Muscle of leg (tissue), 11 donors: Measurements from ENCODE around the gene NDUFV3. TPM values are rescaled to one million over a fixed set of nuclear protein-coding genes. Genes with fewer than 3 reads are reported as not detected.

Experiments
- DNase-seq: peaks from one replicate; pipeline ENCODE4 v3.0.0; 2013
- H3K27ac ChIP-seq: one replicate; pipeline ENCODE4 v1.5.1; 2013; ENCODE audit warnings: mild to moderate bottlenecking, low read length, control low read depth
- H3K27me3 ChIP-seq: one replicate; pipeline ENCODE4 v1.6.1; 2013; ENCODE audit warnings: low read length; ENCODE audit not compliant: control insufficient read depth, insufficient read depth
- H3K36me3 ChIP-seq: one replicate; pipeline ENCODE4 v1.6.1; 2013; ENCODE audit warnings: low read length; ENCODE audit not compliant: control insufficient read depth, insufficient read depth
- H3K4me1 ChIP-seq: one replicate; pipeline ENCODE4 v1.6.1; 2013; ENCODE audit warnings: low read length; ENCODE audit not compliant: control insufficient read depth, insufficient read depth
- H3K4me3 ChIP-seq: one replicate; pipeline ENCODE4 v1.5.1; 2013; ENCODE audit warnings: low read length, control low read depth
- H3K9me3 ChIP-seq: replicated peaks from 2 replicates; pipeline ENCODE4 v1.6.1; 2013; ENCODE audit warnings: low read depth, low read length; ENCODE audit not compliant: control insufficient read depth
- WGBS: methylation state at CpG from one replicate; pipeline ENCODE4 v1.1.5; 2013; ENCODE audit warnings: missing lambda C conversion rate; ENCODE audit not compliant: insufficient coverage; 5-methylcytosine and 5-hydroxymethylcytosine counted together
- polyA plus RNA-seq, 8 donors: library from polyadenylated mRNA; unstranded; fragments of 120-200 nt; gene quantifications; one replicate each; pipeline versions ENCODE4 v1.2.1 to v1.2.3, GENCODE V29; 2013; ENCODE audit warnings: inconsistent platforms in 1 of 8, low replicate concordance in 1 of 8; ENCODE audit not compliant: insufficient read length in 8 of 8, insufficient read depth in 1 of 8
- total RNA-seq: library from RNA; stranded (reverse); fragments of 120-200 nt; gene quantifications from one replicate; pipeline ENCODE4 v1.2.4, GENCODE V29; 2013

The NDUFV3 gene
- total and polyA plus RNA-seq, 9 donors = 22.8 to 35.5 (median 32.9) TPM

DNA sequence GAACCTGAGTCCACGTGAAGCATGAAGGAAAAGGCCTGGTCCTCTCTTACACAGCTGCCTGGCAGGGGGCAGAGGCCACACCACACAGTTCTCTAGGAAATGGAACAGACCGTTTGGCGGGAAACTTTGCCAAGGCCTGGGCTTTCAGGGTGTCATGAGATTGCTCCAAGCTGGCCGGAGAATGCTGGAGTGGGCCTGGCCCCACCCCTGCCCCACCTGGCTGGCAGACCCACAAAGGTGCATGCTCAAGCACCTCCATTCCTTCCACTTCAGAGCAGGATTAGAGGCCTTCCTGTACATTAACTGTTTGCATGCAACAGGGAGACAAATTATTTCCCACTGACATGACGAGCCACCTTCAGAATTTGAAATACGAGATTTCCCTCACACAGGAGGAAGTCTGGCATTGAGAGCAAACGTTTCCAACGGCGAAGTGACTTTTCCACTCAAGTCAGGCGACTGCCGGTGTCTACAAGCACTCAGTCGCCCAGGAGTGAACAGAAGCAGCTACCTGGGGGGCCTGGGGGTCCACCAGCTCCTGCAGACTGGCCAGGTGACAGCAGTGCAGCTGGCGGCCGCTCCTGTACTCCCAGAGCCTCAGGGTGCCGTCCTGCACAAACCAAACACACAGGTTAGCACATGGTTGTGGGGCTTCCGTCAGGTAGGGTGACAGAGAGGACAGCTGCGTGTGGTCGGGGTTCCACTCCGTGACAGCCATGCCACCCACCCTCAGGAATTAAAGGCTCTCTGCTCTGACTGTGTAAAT is 37.8 kb upstream of the NDUFV3 start:
- no peak overlapping the region for H3K27ac ChIP-seq
- 85% methylated on average over 17 of the region's 19 CpGs for WGBS

DNA sequence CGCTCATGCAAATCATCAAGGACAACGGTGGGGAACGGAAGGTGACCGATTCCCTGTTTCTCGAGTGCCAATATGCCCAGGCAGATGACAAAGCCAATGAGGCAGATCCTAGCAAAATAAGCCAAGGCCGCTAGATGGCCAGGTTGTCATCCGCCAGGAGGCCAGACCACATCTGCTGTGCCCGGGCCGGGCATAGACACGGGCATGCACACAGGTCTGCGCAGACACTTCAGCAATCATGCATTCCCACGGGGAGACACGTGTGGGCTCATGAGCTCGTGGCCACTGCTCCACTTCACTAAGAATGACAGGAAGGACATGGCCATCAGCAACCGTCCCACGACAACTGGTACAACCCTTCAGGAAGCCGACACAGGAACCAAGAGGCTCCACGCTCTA is 37.2 kb upstream of the NDUFV3 start:
- peaks cover 92% of the 10 kb centered on the region for H3K36me3 ChIP-seq
- no peak overlapping the region for H3K4me3 ChIP-seq
- no peaks in the 10 kb centered on the region for H3K4me1 ChIP-seq
- no peak for DNase-seq
- no peak overlapping the region for H3K27ac ChIP-seq
- H3K9me3 ChIP-seq = no peaks in the 10 kb centered on the region
- H3K27me3 ChIP-seq = no peaks in the 10 kb centered on the region
- WGBS = 91% methylated on average over 14 of the region's 18 CpGs

More for the DNA sequence above, 37.8 kb upstream of the NDUFV3 start:
- DNase-seq = no peak
- Histone ChIP-seq H3K4me3 (no peak overlapping the region), H3K27me3 (no peaks in the 10 kb centered on the region), H3K36me3 (peaks cover 92% of the 10 kb centered on the region), H3K4me1 (no peaks in the 10 kb centered on the region), H3K9me3 (no peaks in the 10 kb centered on the region)

DNA sequence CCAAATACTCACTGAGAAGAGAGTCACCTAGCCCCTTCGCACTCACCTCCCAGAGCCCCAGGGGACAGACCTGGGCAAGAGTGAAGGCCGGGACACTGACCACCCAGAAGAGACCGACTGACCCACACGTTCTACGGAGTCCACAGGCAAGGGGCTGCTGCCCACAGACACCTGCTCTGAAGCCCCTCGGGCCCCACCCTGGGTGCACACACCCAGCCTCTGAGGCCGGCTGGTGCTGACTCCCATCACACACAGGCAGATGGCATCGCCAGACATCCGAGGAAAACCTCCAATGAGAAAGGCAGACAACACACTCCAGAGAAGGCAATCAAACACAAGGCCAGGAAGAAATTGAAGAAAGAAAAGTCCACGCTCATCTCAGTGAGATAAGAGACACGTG is 35.9 kb upstream of the NDUFV3 start:
- H3K27ac ChIP-seq = no peak overlapping the region
- 91% methylated on average over 7 of the region's 11 CpGs for WGBS
- no peaks in the 10 kb centered on the region for H3K27me3 ChIP-seq
- H3K4me3 ChIP-seq = no peak overlapping the region
- peaks cover 85% of the 10 kb centered on the region for H3K36me3 ChIP-seq
- H3K4me1 ChIP-seq = no peaks in the 10 kb centered on the region
- H3K9me3 ChIP-seq = no peaks in the 10 kb centered on the region
- no peak for DNase-seq

DNA sequence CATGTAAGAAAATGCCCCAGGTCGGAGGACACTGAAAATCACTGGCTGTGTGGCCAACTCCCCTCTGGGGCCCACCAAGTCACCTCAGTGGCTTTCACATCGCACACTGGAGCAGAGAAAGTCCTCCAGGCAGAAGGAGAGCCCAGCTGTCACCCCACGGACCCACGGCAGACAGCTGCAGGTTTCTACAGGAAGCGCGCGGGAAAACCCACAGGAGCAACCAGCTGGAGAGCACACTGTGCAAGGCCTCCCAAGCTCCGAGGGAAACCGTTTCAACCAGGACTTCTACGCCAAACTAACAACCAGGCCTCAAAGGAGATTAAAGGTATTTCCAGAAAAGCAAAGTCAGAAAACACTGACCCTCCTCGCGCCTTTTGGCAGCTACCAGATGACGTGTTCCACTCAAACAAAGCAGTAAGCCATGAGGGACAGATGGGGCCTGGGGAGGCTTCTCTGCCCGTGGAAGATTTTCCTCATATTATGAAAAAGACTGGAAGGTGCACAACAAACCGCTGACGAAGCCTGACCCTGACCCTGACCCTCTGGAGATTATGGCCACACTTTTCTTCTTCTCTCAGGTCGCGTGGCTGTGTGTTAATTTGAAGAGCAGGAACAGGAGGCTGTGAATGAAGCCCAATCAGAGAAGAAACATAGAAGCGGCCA is 34.8 kb upstream of the NDUFV3 start:
- Histone ChIP-seq H3K4me3 (no peak overlapping the region), H3K36me3 (peaks cover 87% of the 10 kb centered on the region), H3K4me1 (no peaks in the 10 kb centered on the region), H3K27me3 (no peaks in the 10 kb centered on the region), H3K9me3 (no peaks in the 10 kb centered on the region), H3K27ac (no peak overlapping the region)
- WGBS = 46% methylated on average over 11 of the region's 19 CpGs
- DNase-seq = peak; percentile 44

DNA sequence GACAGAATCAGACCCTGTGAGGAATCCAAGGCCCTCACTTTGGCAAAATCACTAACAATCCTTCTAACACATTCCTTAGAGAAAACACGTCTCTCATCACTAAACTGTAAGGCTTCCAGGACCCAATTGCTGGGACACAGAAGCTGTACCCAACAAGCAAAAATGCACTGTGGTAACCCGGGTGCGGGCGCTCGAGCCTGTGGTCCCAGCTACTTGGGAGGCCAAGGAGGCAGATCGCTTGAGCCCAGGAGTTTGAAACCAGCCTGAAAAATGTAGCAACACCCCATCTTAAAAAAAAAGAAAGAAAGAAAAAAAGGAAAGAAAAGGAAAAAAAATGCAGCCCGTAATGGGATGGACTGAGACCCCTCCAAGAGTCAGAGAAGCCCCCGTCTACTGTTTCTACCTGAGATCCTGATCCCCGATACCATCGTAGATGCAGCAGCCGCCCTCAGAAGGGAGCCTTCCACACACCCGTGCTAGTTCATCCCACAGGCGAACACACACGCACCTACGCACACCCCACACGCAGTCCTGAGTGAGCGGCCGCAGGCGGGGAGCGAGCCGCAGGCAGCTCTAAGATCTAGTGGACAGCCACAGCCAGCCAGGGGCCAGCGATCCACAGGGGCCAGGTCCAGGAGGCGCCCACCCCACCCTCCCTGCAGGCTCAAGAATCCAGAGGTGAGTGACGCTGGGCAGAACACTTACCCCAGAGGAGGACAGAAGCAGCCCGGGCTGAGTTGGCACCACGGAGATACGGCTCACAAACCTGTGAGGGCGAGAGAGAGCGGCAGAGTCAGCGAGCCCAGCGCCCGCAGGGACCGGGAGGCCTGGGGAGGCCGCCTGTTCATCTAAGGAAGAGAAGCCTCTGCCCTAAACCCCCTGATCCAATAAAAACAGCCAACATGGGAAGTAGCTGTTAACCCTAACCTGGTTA is 33.9 kb upstream of the NDUFV3 start:
- no peak for DNase-seq
- Histone ChIP-seq H3K27me3 (no peaks in the 10 kb centered on the region), H3K27ac (no peak overlapping the region), H3K9me3 (no peaks in the 10 kb centered on the region), H3K4me1 (peaks cover 2% of the 10 kb centered on the region), H3K36me3 (peaks cover 84% of the 10 kb centered on the region), H3K4me3 (no peak overlapping the region)
- 94% methylated on average over 26 of the region's 34 CpGs for WGBS

DNA sequence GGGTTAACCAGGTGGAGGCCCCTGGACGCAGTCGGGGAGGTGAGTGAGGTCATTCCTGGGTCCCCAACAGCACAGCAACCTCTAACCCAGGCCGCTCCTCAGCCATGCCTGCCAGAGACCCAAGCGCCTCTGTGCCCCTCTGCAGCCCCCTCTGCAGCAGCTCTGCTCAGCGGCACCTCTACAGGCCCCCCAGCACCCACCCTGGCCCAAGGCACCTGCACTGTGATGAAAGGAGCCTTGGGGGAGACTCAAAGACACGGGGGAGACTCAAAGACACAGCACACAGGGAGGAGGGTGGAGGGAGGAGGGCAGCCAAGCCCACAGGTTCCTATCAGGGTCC is 33.2 kb upstream of the NDUFV3 start:
- Histone ChIP-seq H3K27me3 (no peaks in the 10 kb centered on the region), H3K4me1 (peaks cover 6% of the 10 kb centered on the region), H3K4me3 (no peak overlapping the region), H3K36me3 (peaks cover 80% of the 10 kb centered on the region), H3K9me3 (no peaks in the 10 kb centered on the region), H3K27ac (no peak overlapping the region)
- 85% methylated on average over 4 of the region's 6 CpGs for WGBS
- DNase-seq = no peak

DNA sequence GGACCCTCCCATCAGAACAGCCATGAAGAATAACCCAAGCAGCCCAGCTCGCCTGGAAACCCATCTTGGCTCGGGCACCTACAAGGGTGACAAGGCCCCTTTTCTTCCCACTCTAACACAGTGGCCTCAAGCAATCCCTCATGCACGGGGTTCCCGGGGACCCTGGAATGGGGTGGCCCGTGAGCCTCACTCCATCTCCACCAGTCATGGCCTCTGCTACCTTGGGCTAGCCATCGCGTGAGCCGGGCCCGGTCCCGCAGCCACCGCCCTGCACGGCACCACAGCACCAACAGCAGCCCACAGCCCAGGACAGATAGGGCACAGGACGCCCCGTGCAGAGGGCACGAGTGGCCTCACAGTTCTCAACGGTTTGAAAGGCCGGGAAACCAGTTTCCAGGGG is 32.8 kb upstream of the NDUFV3 start:
- no peaks in the 10 kb centered on the region for H3K27me3 ChIP-seq
- 95% methylated on average over 17 of the region's 17 CpGs for WGBS
- no peak overlapping the region for H3K4me3 ChIP-seq
- H3K36me3 ChIP-seq = peaks cover 75% of the 10 kb centered on the region
- H3K27ac ChIP-seq = no peak overlapping the region
- no peaks in the 10 kb centered on the region for H3K9me3 ChIP-seq
- peaks cover 9% of the 10 kb centered on the region for H3K4me1 ChIP-seq
- no peak for DNase-seq

DNA sequence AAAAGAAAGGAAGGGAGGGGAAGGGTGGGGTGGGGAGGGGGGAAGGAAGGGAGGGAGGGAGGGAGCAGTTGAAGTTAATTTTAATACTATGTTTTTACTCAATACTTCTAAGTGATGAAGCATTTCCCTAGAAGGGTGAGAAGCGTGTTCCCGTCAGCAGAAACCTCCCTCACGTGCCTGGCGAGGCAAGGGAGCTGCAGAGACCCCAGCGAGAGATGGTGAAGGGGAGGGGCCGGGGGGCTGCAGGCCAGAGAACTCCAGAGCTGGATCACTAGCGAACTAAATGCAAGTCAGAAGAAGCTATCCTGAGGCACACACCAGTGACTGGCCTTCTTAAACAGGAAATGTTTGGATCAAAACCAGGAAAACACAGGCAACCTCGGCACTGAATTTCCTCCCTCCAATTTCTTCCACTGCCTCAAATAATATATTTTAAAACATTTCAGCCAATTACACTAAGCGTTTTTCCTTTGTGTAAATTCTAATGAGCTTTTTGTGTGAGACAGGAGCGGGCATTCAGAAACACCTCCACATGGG is 31.7 kb upstream of the NDUFV3 start:
- Histone ChIP-seq H3K27ac (no peak overlapping the region), H3K4me3 (no peak overlapping the region), H3K27me3 (no peaks in the 10 kb centered on the region), H3K9me3 (no peaks in the 10 kb centered on the region), H3K4me1 (peaks cover 10% of the 10 kb centered on the region), H3K36me3 (peaks cover 68% of the 10 kb centered on the region)
- WGBS = 72% methylated on average over 6 of the region's 10 CpGs
- DNase-seq = no peak

DNA sequence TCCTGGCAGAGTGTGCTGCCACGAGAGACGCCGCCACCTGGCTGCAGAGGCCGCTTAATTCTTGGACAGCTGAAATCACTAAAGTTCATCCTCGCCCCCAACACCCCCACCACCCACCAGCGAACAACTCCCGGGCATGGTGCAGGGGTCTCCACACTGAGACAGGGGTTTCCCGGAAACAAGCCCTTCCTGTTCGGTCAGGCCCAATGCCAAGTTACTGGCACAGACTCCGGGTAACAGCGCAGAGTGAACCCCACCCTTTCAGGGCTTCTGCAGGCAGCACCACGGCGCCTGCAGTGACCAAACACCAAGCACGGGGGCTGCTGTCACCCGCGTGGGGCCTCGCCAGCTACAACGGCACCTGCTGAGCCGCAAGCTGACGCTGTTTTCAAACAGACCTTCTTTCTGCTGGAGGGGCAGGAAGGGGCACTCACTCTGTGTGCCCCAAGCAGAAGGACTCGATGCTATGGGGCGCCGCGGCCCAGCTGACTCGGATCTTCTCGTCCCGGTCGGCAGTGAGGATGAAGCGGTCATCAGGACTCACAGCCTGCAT is 31.2 kb upstream of the NDUFV3 start:
- no peaks in the 10 kb centered on the region for H3K27me3 ChIP-seq
- no peak overlapping the region for H3K4me3 ChIP-seq
- peaks cover 65% of the 10 kb centered on the region for H3K36me3 ChIP-seq
- no peak for DNase-seq
- no peaks in the 10 kb centered on the region for H3K9me3 ChIP-seq
- no peak overlapping the region for H3K27ac ChIP-seq
- peaks cover 10% of the 10 kb centered on the region for H3K4me1 ChIP-seq
- WGBS = 83% methylated on average over 27 of the region's 29 CpGs
